GM21576 (cell line): ENCODE measurements around the gene GPR180.

ENCODE experiments used
- ATAC-seq: cut with Tn5 transposase; IDR thresholded peaks from one replicate; pipeline ENCODE4 v1.9.1; 2021; ENCODE audit warnings: mild to moderate bottlenecking, moderate library complexity; ENCODE audit not compliant: unreplicated experiment

The GPR180 gene

GRCh38 chr13:94640721-94641120 is 39.1 kb downstream of the GPR180 start:
- no peak for ATAC-seq

GRCh38 chr13:94641409-94641941 is 39.8 kb downstream of the GPR180 start:
- no peak for ATAC-seq

GRCh38 chr13:94646904-94647303 is 45.2 kb downstream of the GPR180 start:
- peak; percentile 75 for ATAC-seq

- no peak for ATAC-seq
Measured at GRCh38 chr13:94656176-94656575, 54.5 kb downstream of the GPR180 start.

- ATAC-seq = peak; percentile 85
Measured at GRCh38 chr13:94656766-94657165, 55.1 kb downstream of the GPR180 start.

GRCh38 chr13:94657167-94657566 is 55.5 kb downstream of the GPR180 start:
- ATAC-seq = peak; percentile 29

GRCh38 chr13:94658926-94659597 is 57.4 kb downstream of the GPR180 start:
- ATAC-seq = no peak

- no peak for ATAC-seq
Measured at GRCh38 chr13:94659598-94659946, 57.9 kb downstream of the GPR180 start.

GRCh38 chr13:94660695-94661326 is 59.2 kb downstream of the GPR180 start:
- ATAC-seq = no peak

- ATAC-seq = no peak
Measured at GRCh38 chr13:94661406-94661805, 59.7 kb downstream of the GPR180 start.

- no peak for ATAC-seq
Measured at GRCh38 chr13:94662274-94662945, 60.8 kb downstream of the GPR180 start.

GRCh38 chr13:94664889-94665288 is 63.2 kb downstream of the GPR180 start:
- ATAC-seq = no peak

- ATAC-seq = no peak
Measured at GRCh38 chr13:94666065-94666464, 64.4 kb downstream of the GPR180 start.

- no peak for ATAC-seq
Measured at GRCh38 chr13:94667190-94667589, 65.5 kb downstream of the GPR180 start.

GRCh38 chr13:94672400-94672799 is 70.7 kb downstream of the GPR180 start:
- ATAC-seq = no peak

GRCh38 chr13:94673851-94674250 is 72.2 kb downstream of the GPR180 start:
- no peak for ATAC-seq

- no peak for ATAC-seq
Measured at GRCh38 chr13:94674609-94675348, 73.1 kb downstream of the GPR180 start.

GRCh38 chr13:94677799-94678198 is 76.1 kb downstream of the GPR180 start:
- no peak for ATAC-seq

GRCh38 chr13:94678845-94679244 is 77.2 kb downstream of the GPR180 start:
- ATAC-seq = no peak

- ATAC-seq = no peak
Measured at GRCh38 chr13:94679614-94680013, 78.0 kb downstream of the GPR180 start.

- no peak for ATAC-seq
Measured at GRCh38 chr13:94682229-94682628, 80.6 kb downstream of the GPR180 start.
